Head of caudate nucleus (tissue), 42 donors: ENCODE results near the gene PRDM1.
A peak's percentile ranks its signal among the peaks of the same experiment; 100 is the strongest.

ENCODE experiments used
- DNase-seq, 42 donors: peaks; one replicate each; pipeline versions ENCODE4 v3.0.0 to v3.0.0-alpha.2; 2020 to 2021; ENCODE audit warnings: mixed read lengths in 7 of 42
- intact Hi-C: fragments of 100-400 bp; cut with DNase I; formaldehyde crosslinking; loops from one replicate; pipeline ENCODE4 v1.15.0; 2022

PRDM1 gene

GRCh38 chr6:106064756-106065155 lies 21.4 kb upstream of the PRDM1 start:
- DNase-seq, result no peak

GRCh38 chr6:106066989-106067388 lies 19.1 kb upstream of the PRDM1 start:
- no peak for DNase-seq
- intact Hi-C loops, result no loop called here

More at GRCh38 chr6:106064756-106065155, 21.4 kb upstream of the PRDM1 start:
- intact Hi-C loops, result no loop called here

- intact Hi-C loops, result no loop called here
- no peak for DNase-seq
These were observed 16.7 kb upstream of the PRDM1 start for GRCh38 chr6:106069478-106069877.

GRCh38 chr6:106070636-106071035 lies 15.5 kb upstream of the PRDM1 start:
- DNase-seq, result no peak
- intact Hi-C loops, result no loop called here

GRCh38 chr6:106072501-106073090 lies 13.5 kb upstream of the PRDM1 start:
- intact Hi-C loops, result no loop called here
- DNase-seq, result no peak

- DNase-seq, result no peak
- intact Hi-C loops, result no loop called here
These were observed 12.0 kb upstream of the PRDM1 start for GRCh38 chr6:106074146-106074545.

- intact Hi-C loops, result no loop called here
- DNase-seq, result no peak
These were observed 10.0 kb upstream of the PRDM1 start for GRCh38 chr6:106076139-106076538.

GRCh38 chr6:106077170-106077569 lies 9.0 kb upstream of the PRDM1 start:
- intact Hi-C loops, result no loop called here

GRCh38 chr6:106077881-106078280 lies 8.3 kb upstream of the PRDM1 start:
- intact Hi-C loops, result no loop called here

More at GRCh38 chr6:106077170-106077569, 9.0 kb upstream of the PRDM1 start:
- no peak for DNase-seq

GRCh38 chr6:106079961-106080762 lies 6.0 kb upstream of the PRDM1 start:
- no peak for DNase-seq
- intact Hi-C loops, result no loop called here

More at GRCh38 chr6:106077881-106078280, 8.3 kb upstream of the PRDM1 start:
- no peak for DNase-seq

- intact Hi-C loops, result no loop called here
- no peak for DNase-seq
These were observed 5.4 kb upstream of the PRDM1 start for GRCh38 chr6:106080763-106081095.

- intact Hi-C loops, result no loop called here
- DNase-seq, result no peak
These were observed 4.4 kb upstream of the PRDM1 start for GRCh38 chr6:106081715-106082114.

- no peak for DNase-seq
- intact Hi-C loops, result no loop called here
These were observed 3.3 kb upstream of the PRDM1 start for GRCh38 chr6:106082735-106083398.

- no peak for DNase-seq
- intact Hi-C loops, result no loop called here
These were observed 2.5 kb upstream of the PRDM1 start for GRCh38 chr6:106083618-106084017.

- intact Hi-C loops, result no loop called here
- peak in 2 of 42 donors; percentile 18 to 25 for DNase-seq
These were observed 1.8 kb upstream of the PRDM1 start for GRCh38 chr6:106084106-106084988.

GRCh38 chr6:106084989-106085691 lies 996 bp upstream of the PRDM1 start:
- DNase-seq, result no peak
- intact Hi-C loops, result no loop called here

GRCh38 chr6:106085692-106085983 lies 498 bp upstream of the PRDM1 start:
- no peak for DNase-seq
- intact Hi-C loops, result no loop called here

GRCh38 chr6:106086814-106087175 lies 659 bp downstream of the PRDM1 start:
- no peak for DNase-seq
- intact Hi-C loops, result no loop called here
